T-helper 1 cell treated with Interleukin-12 subunit alpha and Interleukin-12 subunit beta and Interleukin-4 antibody, amounts not matched to agents 30 ng/mL and 1 ng/mL, for 36 hours (primary cell): ENCODE measurements around the gene OSBP2. TPM values are rescaled to one million over a fixed set of nuclear protein-coding genes. Genes with fewer than 3 reads are reported as not detected.

ENCODE experiments used
- intact Hi-C: fragments of 100-400 bp; cut with micrococcal nuclease; formaldehyde crosslinking; loops from one replicate; pipeline ENCODE4 v1.15.1; 2024
- total RNA-seq: library from RNA; stranded (reverse); gene quantifications from 2 replicates; pipeline ENCODE4 v1.2.3, GENCODE V29; 2022

The OSBP2 gene
- total RNA-seq, 1 donor from 2014 or later, result 4.1 TPM

DNA sequence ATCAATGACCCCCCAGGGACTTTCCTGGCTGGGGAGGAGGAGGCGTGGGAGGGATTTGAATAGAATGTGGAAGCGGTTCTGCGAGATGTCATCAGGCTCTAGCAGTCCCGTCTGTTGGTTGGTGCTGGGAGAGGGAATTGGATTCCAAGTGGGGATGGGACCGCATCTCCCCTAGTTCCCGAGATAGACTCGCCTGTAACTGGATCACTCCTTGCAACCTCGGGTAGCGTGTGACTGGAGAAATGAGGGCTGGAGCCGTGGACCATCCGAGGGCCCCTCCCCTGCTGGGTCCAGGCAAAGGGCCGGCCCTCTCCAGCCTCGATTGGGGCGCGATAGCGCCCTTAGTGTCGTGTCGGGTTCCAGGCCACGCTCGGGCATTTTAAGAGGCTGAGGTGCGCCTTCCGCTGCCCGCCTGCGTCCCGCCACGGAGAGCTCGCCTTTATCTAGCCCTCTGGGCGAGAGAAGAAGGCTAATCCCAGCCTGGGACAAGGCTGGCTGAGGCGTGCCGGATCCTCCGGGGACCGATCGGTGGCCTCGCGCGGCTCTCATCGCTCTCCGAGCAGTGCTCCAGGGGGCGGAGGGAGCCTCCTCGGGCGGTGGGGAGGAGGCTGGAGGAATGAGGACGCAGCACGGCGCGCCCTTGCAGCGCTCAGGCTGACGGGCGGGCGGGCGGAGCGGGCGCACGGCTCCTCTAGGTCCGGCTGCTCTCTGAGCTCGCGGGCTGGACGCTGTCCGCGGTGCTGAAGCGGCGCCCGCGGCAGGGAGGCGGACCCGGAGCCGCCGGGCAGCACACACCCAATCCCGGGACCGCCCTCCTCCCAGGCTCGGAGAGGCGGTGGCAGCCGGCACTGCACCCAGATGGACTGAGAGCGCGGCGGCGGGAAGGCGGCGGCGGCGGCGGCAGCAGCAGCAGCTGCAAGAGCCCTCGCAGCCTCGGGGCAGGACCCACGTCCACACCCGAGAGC lies 107.8 kb downstream of the OSBP2 start:
- intact Hi-C loops, result loop anchor here (2.0 to 5.0 kb wide), 2 partner anchors 120 to 168 kb away; partner anchors contain the start of gene SLC35E4

DNA sequence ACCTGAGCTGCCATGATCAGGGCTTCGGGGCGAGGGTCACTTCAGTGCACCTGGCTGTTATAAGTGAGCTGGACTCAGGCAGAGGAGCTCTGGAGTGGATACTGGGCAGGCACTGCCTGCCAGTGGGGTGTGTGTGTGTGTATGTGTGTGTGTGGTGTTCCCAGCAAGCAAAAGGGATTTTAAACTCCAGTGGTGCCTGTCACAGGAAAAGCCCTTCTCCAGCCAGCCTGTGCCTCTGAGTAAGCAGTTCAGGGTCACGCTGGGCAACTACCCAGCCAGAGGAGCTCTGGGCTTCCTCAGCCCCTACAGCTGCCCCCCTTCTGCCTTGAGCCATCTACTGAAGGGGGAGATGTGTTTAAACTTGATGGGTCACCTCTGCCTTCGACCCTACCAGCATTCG lies 109.0 kb downstream of the OSBP2 start:
- intact Hi-C loops, result loop anchor here (2.0 to 5.0 kb wide), 2 partner anchors 119 to 169 kb away; partner anchors contain the start of gene SLC35E4

GRCh38 chr22:30804626-30805025 lies 110.0 kb downstream of the OSBP2 start:
- intact Hi-C loops, result loop anchor here (5.0 kb wide), 1 partner anchor 118 kb away; no protein-coding TSS in a partner anchor

DNA sequence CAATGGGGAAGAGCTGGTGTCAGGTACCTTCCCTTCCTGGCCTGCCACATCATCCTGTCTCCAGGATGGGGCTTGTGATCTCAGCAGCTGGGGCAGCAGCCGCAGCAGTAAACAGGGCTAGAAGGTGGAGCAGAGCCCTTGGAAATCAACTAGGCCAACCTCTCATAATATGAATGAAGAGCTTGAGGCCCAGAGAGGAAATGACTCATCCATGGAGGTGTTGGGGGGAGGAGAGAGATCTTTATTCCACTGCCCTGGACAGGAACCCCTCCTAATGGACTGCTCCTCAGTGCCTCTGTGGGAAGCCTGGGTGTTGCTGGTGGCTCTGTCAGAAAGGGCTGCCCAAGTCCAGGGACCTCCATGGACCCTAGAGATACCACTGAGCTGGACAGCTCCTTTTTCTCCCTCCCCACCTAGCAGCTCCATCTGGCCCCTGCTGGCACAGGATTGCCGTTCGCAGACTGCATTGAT lies 111.8 kb downstream of the OSBP2 start:
- intact Hi-C loops, result no loop called here

- intact Hi-C loops, result no loop called here
Observed at GRCh38 chr22:30809086-30809485, 114.4 kb downstream of the OSBP2 start.

- intact Hi-C loops, result no loop called here
Observed at GRCh38 chr22:30810105-30810504, 115.4 kb downstream of the OSBP2 start.

- intact Hi-C loops, result no loop called here
Observed at GRCh38 chr22:30813936-30814335, 119.3 kb downstream of the OSBP2 start.

GRCh38 chr22:30816413-30816812 lies 121.7 kb downstream of the OSBP2 start:
- intact Hi-C loops, result no loop called here

DNA sequence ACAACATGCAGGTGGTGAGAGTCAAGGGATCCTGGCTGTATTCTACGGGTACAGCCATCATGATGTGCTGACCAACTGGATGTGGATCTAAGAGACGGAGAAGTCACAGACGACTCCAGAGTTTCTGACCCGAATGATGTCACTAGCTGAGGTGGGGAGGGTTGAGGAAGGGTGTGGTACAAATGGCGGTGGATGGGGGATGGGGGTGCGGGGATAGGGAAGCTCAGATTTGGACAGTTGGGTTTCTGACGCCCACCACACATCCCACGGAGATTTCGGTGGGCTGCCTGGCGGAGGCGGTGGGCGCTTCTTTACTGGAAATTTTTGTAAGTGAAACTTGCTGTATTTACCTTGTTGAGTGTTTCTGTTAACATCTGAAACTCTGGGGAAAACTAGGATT lies 126.7 kb downstream of the OSBP2 start:
- intact Hi-C loops, result no loop called here

DNA sequence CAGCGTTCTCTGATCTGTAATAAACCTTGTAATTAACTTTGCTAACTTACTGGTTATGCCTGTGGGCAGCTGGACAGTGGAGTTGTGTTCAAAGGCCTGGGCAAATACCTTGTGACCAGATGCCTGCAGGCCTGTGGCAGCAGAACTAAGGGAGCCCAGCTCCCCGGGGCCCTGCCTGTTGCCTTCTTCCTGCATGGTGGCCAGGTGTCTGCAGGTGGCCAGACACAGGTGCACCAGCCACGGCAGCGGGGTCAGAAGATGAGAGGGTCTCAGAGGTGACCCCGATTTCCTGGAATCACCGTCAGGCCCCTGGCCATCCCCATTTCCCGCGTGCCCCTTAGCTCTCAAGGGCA lies 127.2 kb downstream of the OSBP2 start:
- intact Hi-C loops, result no loop called here

DNA sequence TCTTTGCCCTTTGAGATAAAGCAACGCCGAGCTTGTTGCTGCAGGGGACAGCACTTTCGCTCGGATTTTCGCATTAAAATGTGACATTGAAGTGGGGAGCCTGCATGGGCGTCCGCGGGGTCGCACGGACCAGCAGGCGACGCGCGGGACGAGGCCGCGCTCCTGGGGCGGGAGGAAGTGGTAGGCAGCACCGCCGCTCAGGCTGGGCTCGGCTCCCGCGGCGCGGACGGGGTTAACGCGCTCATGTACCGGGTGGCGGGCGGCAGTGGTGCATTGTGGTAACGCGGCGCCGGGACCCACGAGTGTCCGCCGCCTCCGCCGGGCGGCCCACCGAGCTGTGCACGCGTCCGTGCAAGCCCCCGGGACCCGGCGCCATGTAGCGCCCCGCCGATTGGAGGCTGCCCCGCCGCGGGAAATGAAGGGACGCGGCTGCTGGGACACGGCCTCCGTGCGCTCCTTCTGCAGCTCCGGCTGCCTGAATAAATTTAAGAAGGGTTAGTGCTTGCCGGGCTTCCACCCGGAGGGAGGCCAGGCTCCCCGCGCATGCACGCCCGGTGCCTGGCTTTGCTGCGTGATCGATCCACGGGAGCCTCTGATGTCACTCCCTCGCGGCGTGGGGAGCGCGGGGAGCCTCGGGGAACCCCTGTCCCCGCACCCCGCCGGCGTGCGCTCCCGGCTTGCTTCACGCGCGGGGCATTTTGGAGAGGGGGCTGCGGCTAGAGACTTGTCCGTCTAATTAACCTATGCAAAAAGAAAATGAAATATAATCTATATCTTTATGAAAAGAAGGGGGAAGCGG lies 127.7 kb downstream of the OSBP2 start:
- intact Hi-C loops, result no loop called here

DNA sequence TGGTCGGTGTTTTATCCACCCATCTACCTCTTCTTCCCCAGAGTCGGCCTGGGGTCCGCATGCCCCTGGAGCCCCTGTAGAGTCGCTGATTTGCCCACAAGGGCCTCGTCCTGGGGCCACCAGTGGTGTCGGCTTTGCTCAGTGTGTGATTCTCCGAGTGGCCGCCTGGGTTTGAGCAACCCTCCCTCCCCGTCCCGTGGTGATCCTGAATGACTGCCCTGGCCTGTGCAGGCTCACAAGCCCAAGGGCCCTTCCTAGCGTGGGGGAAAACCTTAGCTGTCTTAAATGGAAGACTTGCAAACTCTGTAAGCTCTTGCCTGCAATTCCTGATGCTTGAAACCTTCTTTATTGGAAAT lies 128.3 kb downstream of the OSBP2 start:
- intact Hi-C loops, result no loop called here

- intact Hi-C loops, result no loop called here
Observed at GRCh38 chr22:30824096-30824495, 129.4 kb downstream of the OSBP2 start.

DNA sequence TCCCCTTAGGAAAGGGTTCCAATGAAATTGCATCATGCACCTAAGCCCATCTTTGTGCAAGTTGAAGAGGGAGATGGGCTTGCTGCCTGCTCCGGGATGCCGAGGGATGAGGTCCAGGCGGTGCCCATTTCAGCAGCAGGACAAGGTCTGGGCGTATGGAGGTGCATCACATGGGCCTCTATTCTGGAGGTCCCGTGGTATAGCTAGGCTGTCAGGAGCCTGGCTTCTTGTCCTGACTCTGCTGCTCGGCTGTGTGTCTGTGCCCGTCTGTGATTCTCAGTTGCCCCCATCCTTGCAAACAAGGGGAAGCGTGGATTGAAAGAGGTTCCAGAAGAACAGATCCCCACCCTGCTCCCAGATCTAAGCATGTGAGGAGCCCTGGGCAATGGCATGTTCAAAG lies 130.0 kb downstream of the OSBP2 start:
- intact Hi-C loops, result no loop called here

DNA sequence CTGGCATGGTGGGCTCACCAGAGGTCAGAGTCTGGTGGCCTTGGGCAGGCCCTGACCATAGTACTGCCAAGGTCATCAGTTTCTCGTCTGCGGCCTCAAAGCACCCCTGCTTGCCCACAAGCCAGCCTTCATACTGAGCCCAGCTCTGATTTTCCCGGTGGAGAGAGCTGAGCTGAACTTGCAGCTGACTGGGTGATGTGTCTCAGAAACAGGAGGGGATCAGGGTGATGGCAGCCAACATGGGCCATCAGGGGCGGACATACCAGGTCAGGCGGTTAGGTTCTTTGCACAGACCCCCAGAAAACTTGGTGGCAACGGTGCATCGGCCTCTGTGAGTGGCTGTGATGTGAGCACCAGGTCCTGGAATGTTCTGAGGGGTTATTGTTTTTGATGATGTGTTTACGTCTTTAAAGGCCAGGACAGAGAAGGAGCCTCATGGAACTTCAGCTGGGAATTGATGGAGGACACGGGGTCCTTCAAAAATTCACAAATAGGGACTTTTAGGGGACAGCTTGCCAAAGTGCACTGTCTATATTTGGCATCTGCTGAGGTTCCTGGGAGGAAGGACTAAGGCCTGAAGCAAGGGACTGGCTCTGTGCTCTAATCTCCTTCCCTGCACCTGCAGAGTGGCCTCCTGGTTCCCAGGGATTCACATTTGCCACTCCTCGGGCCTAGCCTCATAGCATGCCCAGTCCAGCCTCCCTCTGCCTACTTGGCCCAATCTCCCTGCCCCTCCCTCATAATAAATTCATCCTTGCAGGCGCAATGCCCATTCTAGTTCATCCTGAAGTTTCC lies 131.2 kb downstream of the OSBP2 start:
- intact Hi-C loops, result no loop called here

DNA sequence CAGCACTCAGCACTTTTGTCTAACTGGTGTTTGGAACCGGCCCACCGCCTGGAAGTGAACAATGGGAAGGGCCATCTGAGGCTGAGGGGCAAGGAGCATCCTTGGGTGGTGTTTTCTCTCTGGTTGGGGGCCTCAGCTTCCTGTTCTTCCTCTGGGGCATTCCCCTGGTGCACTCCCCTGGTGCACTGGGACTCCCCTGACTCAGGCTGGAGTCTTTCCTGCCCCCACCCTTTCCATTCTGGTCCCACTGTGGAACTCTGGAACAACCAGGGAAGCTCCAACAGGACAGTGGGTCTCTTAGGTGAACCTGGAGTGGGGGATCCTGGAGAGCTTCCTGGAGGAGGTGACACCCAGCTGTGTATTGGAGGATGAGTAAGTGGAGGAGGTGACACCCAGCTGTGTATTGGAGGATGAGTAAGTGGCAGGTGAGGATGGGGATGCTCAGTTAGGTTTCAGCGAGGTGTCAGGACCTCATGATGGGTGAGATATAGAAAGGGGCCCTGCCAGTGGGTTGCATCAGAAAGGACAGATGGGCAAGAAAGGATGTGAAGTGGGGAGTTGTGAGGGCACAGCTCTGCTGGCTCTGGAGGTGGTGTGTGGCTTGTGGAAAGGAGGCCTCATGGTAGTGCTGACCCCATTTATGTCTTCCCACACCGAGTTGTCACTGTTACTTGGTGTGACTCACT lies 132.1 kb downstream of the OSBP2 start:
- intact Hi-C loops, result no loop called here

GRCh38 chr22:30827646-30828045 lies 133.0 kb downstream of the OSBP2 start:
- intact Hi-C loops, result no loop called here

- intact Hi-C loops, result no loop called here
Observed at GRCh38 chr22:30828187-30829155, 133.8 kb downstream of the OSBP2 start.

DNA sequence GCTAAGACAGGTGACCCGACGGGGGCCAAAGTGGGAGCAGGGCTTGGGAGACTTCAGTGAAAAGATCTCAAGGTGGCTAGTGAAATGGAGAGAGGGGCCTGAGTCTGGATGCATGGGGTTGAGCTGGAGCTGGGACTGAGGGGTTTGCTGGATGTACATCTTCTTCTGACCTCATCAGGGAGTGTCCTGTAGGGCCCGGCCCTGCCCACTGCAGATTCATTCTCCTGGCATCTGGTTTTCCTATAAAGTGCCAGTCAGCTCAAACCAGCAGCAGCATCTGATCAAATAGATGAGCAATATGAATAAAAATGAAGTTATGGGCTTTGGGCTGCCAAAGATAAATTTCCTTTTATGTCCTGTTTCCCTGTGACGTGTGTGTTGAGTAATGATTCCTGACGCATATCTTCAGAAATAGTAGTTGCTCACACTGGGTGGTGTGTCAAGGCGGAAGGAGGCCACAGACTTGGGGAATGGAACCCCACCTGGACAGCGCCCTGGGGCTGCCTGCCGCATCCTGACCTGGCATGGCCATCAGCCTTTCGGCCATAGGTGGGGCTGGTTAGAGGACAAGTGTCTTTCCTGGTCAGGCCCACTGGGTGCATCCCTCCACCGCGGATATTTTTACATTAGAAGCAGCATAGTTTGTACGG lies 135.4 kb downstream of the OSBP2 start:
- intact Hi-C loops, result no loop called here
